ENCODE results near the gene XAGE1A.
"Not testable (repeated sequence)": the region's sequence is repeated elsewhere in the genome, so short reads cannot be mapped to it uniquely, and the experiment has no call there.

Gene XAGE1A

GRCh38 chrX:52495545-52496418 is at the start of gene XAGE1A:
XAGE1A (plus strand) TSS chrX:52495808; CDS start chrX:52497362, 1,554 bp downstream.
- DNase-seq (ENCODE audit: low spot score), result not testable (repeated sequence)

GRCh38 chrX:52452031-52452430 is 43.6 kb upstream of the XAGE1A start:
- DNase-seq (ENCODE audit: low spot score), result not testable (repeated sequence)

GRCh38 chrX:52471301-52471700 is 24.3 kb upstream of the XAGE1A start:
- DNase-seq (ENCODE audit: low spot score), result not testable (repeated sequence)

GRCh38 chrX:52496419-52496772 is 788 bp downstream of the XAGE1A start:
- not testable (repeated sequence) for DNase-seq (ENCODE audit: low spot score)

GRCh38 chrX:52501362-52501761 is 5.8 kb downstream of the XAGE1A start:
- DNase-seq (ENCODE audit: low spot score), result not testable (repeated sequence)

GRCh38 chrX:52504551-52504950 is 8.9 kb downstream of the XAGE1A start:
- no peak for DNase-seq (ENCODE audit: low spot score)

- DNase-seq (ENCODE audit: low spot score), result no peak
These were observed 11.7 kb downstream of the XAGE1A start for GRCh38 chrX:52507331-52507730.

GRCh38 chrX:52509916-52510315 is 14.3 kb downstream of the XAGE1A start:
- DNase-seq (ENCODE audit: low spot score), result no peak

GRCh38 chrX:52511126-52511525 is 15.5 kb downstream of the XAGE1A start:
- not testable (repeated sequence) for DNase-seq (ENCODE audit: low spot score)

GRCh38 chrX:52516110-52516986 is 20.7 kb downstream of the XAGE1A start:
- not testable (repeated sequence) for DNase-seq (ENCODE audit: low spot score)

GRCh38 chrX:52516987-52517325 is 21.3 kb downstream of the XAGE1A start, which contains the start of gene XAGE1B:
XAGE1B (minus strand) TSS chrX:52517063; CDS start chrX:52515527, 1,536 bp downstream.
- not testable (repeated sequence) for DNase-seq (ENCODE audit: low spot score)

GRCh38 chrX:52541051-52541450 is 45.4 kb downstream of the XAGE1A start:
- not testable (repeated sequence) for DNase-seq (ENCODE audit: low spot score)

GRCh38 chrX:52542311-52542710 is 46.7 kb downstream of the XAGE1A start:
- DNase-seq (ENCODE audit: low spot score), result no peak

- no peak for DNase-seq (ENCODE audit: low spot score)
These were observed 48.7 kb downstream of the XAGE1A start for GRCh38 chrX:52544147-52544840.

- not testable (repeated sequence) for DNase-seq (ENCODE audit: low spot score)
These were observed 53.2 kb downstream of the XAGE1A start for GRCh38 chrX:52548769-52549168.

Measured in CD4-positive, alpha-beta T cell treated with Interleukin-6 at 100 ng/mL for 8 hours (primary cell).